HEK293 (cell line): ENCODE measurements around the gene CABLES2.

ENCODE experiments used
- CTCF ChIA-PET: fragments of 350-600 bp; formaldehyde crosslinking; extraction: SDS; loops from one replicate; lab custom pipeline; 2021; ENCODE audit warnings: antibody characterized with exemption; lab: Yijun Ruan, JAX
- POLR2A ChIA-PET: fragments of 300-600 bp; formaldehyde crosslinking; extraction: SDS; loops from one replicate; lab custom pipeline; 2020; ENCODE audit warnings: antibody characterized with exemption, inconsistent platforms; lab: Yijun Ruan, JAX
- H3K27ac ChIP-seq: fragments of 200-500 bp; sonication (Bioruptor generic); 2 replicates; pipeline ENCODE4 v1.5.1; 2014; ENCODE audit warnings: low read depth, low read length, control low read depth, inconsistent platforms; ENCODE audit errors: extremely low read depth
- H3K36me3 ChIP-seq, 2 experiments: fragments of 200-500 bp in 1 of 2; sonication (Bioruptor generic) in 1 of 2; 1 replicate in 1 of 2; 2 replicates in 1 of 2; pipeline ENCODE4 v1.5.1; 2014 to 2017; ENCODE audit warnings: inconsistent platforms in 2 of 2, low read length in 2 of 2; ENCODE audit not compliant: control insufficient read depth in 2 of 2, insufficient read depth in 1 of 2
- H3K4me1 ChIP-seq: fragments of 200-500 bp; sonication (Bioruptor generic); 2 replicates; pipeline ENCODE4 v1.5.1; 2014; ENCODE audit warnings: mild to moderate bottlenecking, low read length, inconsistent platforms; ENCODE audit not compliant: control insufficient read depth, insufficient read depth
- H3K4me3 ChIP-seq: 2 replicates; pipeline ENCODE4 v1.5.1; 2011; ENCODE audit warnings: low read depth, mild to moderate bottlenecking, control low read depth, low read length, moderate library complexity
- H3K9me3 ChIP-seq: fragments of 200-500 bp; sonication (Bioruptor generic); 2 replicates; pipeline ENCODE4 v1.5.1; 2014; ENCODE audit warnings: low read depth, low read length, inconsistent platforms; ENCODE audit not compliant: control insufficient read depth, insufficient read depth
- BCL11A ChIP-seq: fragments of 450-650 bp; formaldehyde crosslinking; IDR thresholded peaks from 2 replicates; pipeline ENCODE4 v1.5.1; 2016; ENCODE audit warnings: low read depth, missing biosample characterization, missing genetic modification characterization
- CTCF ChIP-seq: fragments of 450-650 bp; formaldehyde crosslinking; IDR thresholded peaks from 2 replicates; pipeline ENCODE4 v1.5.1; 2016; ENCODE audit warnings: missing biosample characterization, missing genetic modification characterization
- IKZF3 ChIP-seq: fragments of 450-650 bp; IDR thresholded peaks from 2 replicates; pipeline ENCODE4 v1.5.0; 2018; ENCODE audit warnings: missing biosample characterization, mild to moderate bottlenecking, missing genetic modification characterization, moderate library complexity
- KLF17 ChIP-seq: fragments of 450-650 bp; formaldehyde crosslinking; IDR thresholded peaks from 2 replicates; pipeline ENCODE4 v1.5.1; 2016; ENCODE audit warnings: missing biosample characterization, missing genetic modification characterization
- OSR2 ChIP-seq: fragments of 450-650 bp; formaldehyde crosslinking; IDR thresholded peaks from 2 replicates; pipeline ENCODE4 v1.5.1; 2016; ENCODE audit warnings: missing biosample characterization, missing genetic modification characterization
- PRDM6 ChIP-seq: fragments of 450-650 bp; formaldehyde crosslinking; IDR thresholded peaks from 2 replicates; pipeline ENCODE4 v1.5.1; 2017; ENCODE audit warnings: missing biosample characterization, missing genetic modification characterization
- SP3 ChIP-seq: fragments of 450-650 bp; formaldehyde crosslinking; IDR thresholded peaks from 2 replicates; pipeline ENCODE4 v1.5.1; 2016; ENCODE audit warnings: missing biosample characterization, missing genetic modification characterization
- TRIM28 ChIP-seq: IDR thresholded peaks from 2 replicates; pipeline ENCODE4 v1.6.1; 2011; ENCODE audit warnings: low read length, control low read depth, borderline replicate concordance
- ZBTB44 ChIP-seq: fragments of 450-650 bp; IDR thresholded peaks from 2 replicates; pipeline ENCODE4 v1.5.1; 2018; ENCODE audit warnings: missing biosample characterization, mild to moderate bottlenecking, missing genetic modification characterization
- ZBTB8A ChIP-seq: fragments of 450-650 bp; formaldehyde crosslinking; IDR thresholded peaks from 2 replicates; pipeline ENCODE4 v1.5.1; 2016; ENCODE audit warnings: missing biosample characterization, missing genetic modification characterization
- ZFHX2 ChIP-seq: fragments of 450-650 bp; formaldehyde crosslinking; conservative IDR thresholded peaks from 2 replicates; pipeline ENCODE4 v1.5.1; 2016; ENCODE audit warnings: missing biosample characterization, missing genetic modification characterization
- ZNF18 ChIP-seq: fragments of 450-650 bp; formaldehyde crosslinking; IDR thresholded peaks from 2 replicates; pipeline ENCODE4 v1.5.1; 2016; ENCODE audit warnings: missing biosample characterization, missing genetic modification characterization
- ZNF202 ChIP-seq: fragments of 450-650 bp; formaldehyde crosslinking; IDR thresholded peaks from 2 replicates; pipeline ENCODE4 v1.5.1; 2016; ENCODE audit warnings: missing biosample characterization, missing genetic modification characterization, borderline replicate concordance
- ZNF311 ChIP-seq: fragments of 450-650 bp; formaldehyde crosslinking; IDR thresholded peaks from 2 replicates; pipeline ENCODE4 v1.5.1; 2017; ENCODE audit warnings: missing biosample characterization, missing genetic modification characterization, borderline replicate concordance
- ZNF324 ChIP-seq: fragments of 450-650 bp; formaldehyde crosslinking; IDR thresholded peaks from 2 replicates; pipeline ENCODE4 v1.5.1; 2016; ENCODE audit warnings: missing biosample characterization, missing genetic modification characterization
- ZNF341 ChIP-seq: fragments of 450-650 bp; formaldehyde crosslinking; IDR thresholded peaks from 2 replicates; pipeline ENCODE4; 2016; ENCODE audit warnings: low read depth, missing biosample characterization, missing genetic modification characterization
- ZNF350 ChIP-seq: fragments of 450-650 bp; formaldehyde crosslinking; IDR thresholded peaks from 2 replicates; pipeline ENCODE4 v1.5.0; 2017; ENCODE audit warnings: missing biosample characterization, mild to moderate bottlenecking, missing genetic modification characterization
- ZNF398 ChIP-seq: fragments of 450-650 bp; formaldehyde crosslinking; IDR thresholded peaks from 2 replicates; pipeline ENCODE4 v1.5.1; 2017; ENCODE audit warnings: missing biosample characterization, missing genetic modification characterization
- ZNF530 ChIP-seq: fragments of 450-650 bp; formaldehyde crosslinking; IDR thresholded peaks from 2 replicates; pipeline ENCODE4 v1.5.1; 2016; ENCODE audit warnings: low read depth, missing biosample characterization, missing genetic modification characterization
- ZNF544 ChIP-seq: fragments of 450-650 bp; formaldehyde crosslinking; IDR thresholded peaks from 2 replicates; pipeline ENCODE4 v1.5.0; 2017; ENCODE audit warnings: missing biosample characterization, missing genetic modification characterization
- ZNF571 ChIP-seq: fragments of 450-650 bp; formaldehyde crosslinking; IDR thresholded peaks from 2 replicates; pipeline ENCODE4 v1.5.0; 2017; ENCODE audit warnings: missing biosample characterization, missing genetic modification characterization
- ZNF600 ChIP-seq: fragments of 450-650 bp; formaldehyde crosslinking; IDR thresholded peaks from 2 replicates; pipeline ENCODE4 v1.5.1; 2016; ENCODE audit warnings: missing biosample characterization, missing genetic modification characterization
- ZNF610 ChIP-seq: fragments of 450-650 bp; formaldehyde crosslinking; IDR thresholded peaks from 2 replicates; pipeline ENCODE4 v1.5.1; 2016; ENCODE audit warnings: missing biosample characterization, missing genetic modification characterization, borderline replicate concordance
- ZNF660 ChIP-seq: fragments of 450-650 bp; IDR thresholded peaks from 2 replicates; pipeline ENCODE4 v1.5.1; 2018; ENCODE audit warnings: missing biosample characterization, mild to moderate bottlenecking, missing genetic modification characterization
- ZNF670 ChIP-seq: fragments of 450-650 bp; formaldehyde crosslinking; IDR thresholded peaks from 2 replicates; pipeline ENCODE4 v1.5.1; 2016; ENCODE audit warnings: missing biosample characterization, missing genetic modification characterization, low read depth
- ZSCAN4 ChIP-seq: fragments of 450-650 bp; formaldehyde crosslinking; IDR thresholded peaks from 2 replicates; pipeline ENCODE4 v1.5.1; 2017; ENCODE audit warnings: missing biosample characterization, missing genetic modification characterization

The CABLES2 gene

GRCh38 chr20:62405108-62405980, 1.7 kb downstream of the CABLES2 start:
- ChIA-PET POLR2A (no interaction called here), CTCF (interaction anchor here (0.6 kb wide), 2 partner anchors 208 to 394 kb away, joined by 3 read pairs; no protein-coding TSS in a partner anchor)
- Histone ChIP-seq H3K36me3 (peaks cover 0 to 42% of the 10 kb centered on the region in 2 experiments; a peak in 1 of 3 replicates), H3K4me1 (peaks cover 6% of the 10 kb centered on the region; the same call in 1 of the 2 replicates), H3K4me3 (peak overlapping the region; percentile 57; the same call in 1 of the 2 replicates), H3K27ac (no peak overlapping the region), H3K9me3 (no peaks in the 10 kb centered on the region)
- TF ChIP-seq TRIM28: no peak
- no peak for TF ChIP-seq ZNF530 (tag by site-specific recombination)
- peak; percentile 73 for TF ChIP-seq ZNF600 (tag by site-specific recombination)
- peak; percentile 63 for TF ChIP-seq CTCF (tag by site-specific recombination)
- no peak for TF ChIP-seq ZNF571
- no peak for TF ChIP-seq ZNF610 (tag by site-specific recombination)
- no peak for TF ChIP-seq ZNF670 (tag by site-specific recombination)
- TF ChIP-seq ZFHX2 (tag by site-specific recombination): no peak
- 0 out of 2 replicates have a peak, but pooled peaks have one; percentile 20 for TF ChIP-seq ZBTB8A
- no peak for TF ChIP-seq ZNF398 (tag by site-specific recombination)
- TF ChIP-seq ZNF311 (tag by site-specific recombination): no peak
- TF ChIP-seq ZNF350: no peak
- no peak for TF ChIP-seq ZNF544 (tag by site-specific recombination)
- 0 out of 2 replicates have a peak, but pooled peaks have one; percentile 16 for TF ChIP-seq KLF17 (tag by site-specific recombination)
- no peak for TF ChIP-seq OSR2 (tag by site-specific recombination)
- peak; percentile 43; the same call in 1 of the 2 replicates for TF ChIP-seq IKZF3 (tag by site-specific recombination)
- TF ChIP-seq PRDM6: no peak
- TF ChIP-seq ZNF341 (tag by site-specific recombination): 0 out of 2 replicates have a peak, but pooled peaks have one; percentile 29
- TF ChIP-seq ZBTB44 (tag by site-specific recombination): no peak
- no peak for TF ChIP-seq BCL11A
- no peak for TF ChIP-seq ZNF202 (tag by site-specific recombination)
- TF ChIP-seq ZNF660 (tag by site-specific recombination): no peak
- TF ChIP-seq SP3: no peak
- no peak for TF ChIP-seq ZNF324 (tag by site-specific recombination)
- TF ChIP-seq ZSCAN4 (tag by site-specific recombination): no peak
- TF ChIP-seq ZNF18 (tag by site-specific recombination): no peak
